SK-N-MC (cell line): ENCODE data around the gene STX8.

Source experiments
- EZH2 ChIP-seq: fragments of 200-600 bp; sonication (generic); IDR thresholded peaks from one replicate; pipeline ENCODE4 v1.6.1; 2017; ENCODE audit warnings: antibody characterized with exemption
- FOXP2 ChIP-seq: optimal IDR thresholded peaks from 2 replicates; pipeline ENCODE3; 2011; ENCODE audit warnings: mild to moderate bottlenecking, moderate library complexity; ENCODE audit not compliant: insufficient read depth; ENCODE audit errors: extremely low read length, control extremely low read depth
- POLR2AphosphoS5 ChIP-seq: IDR thresholded peaks from 2 replicates; pipeline ENCODE4 v1.6.1; 2012; ENCODE audit warnings: mild to moderate bottlenecking, low read depth, low read length, borderline replicate concordance

DNA sequence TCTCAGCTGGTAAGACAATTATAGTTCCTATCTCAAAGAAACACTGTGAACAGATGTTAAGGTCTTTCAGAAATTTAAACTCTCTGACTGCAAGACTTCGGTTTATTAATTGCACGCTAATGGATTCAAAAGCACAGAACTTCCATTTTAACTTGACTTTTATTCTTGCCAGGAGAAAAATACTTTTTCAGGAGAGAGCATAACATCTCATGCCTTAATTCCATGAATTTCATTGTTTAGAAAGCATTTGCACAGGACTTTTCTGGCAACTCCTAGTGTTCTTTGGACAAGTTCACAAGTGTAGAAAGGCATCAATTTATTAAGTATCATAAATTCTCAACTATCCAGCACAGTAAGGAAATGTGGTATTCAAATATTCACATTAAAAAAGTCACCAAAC lies 22.4 kb downstream of the STX8 start:
- TF ChIP-seq POLR2AphosphoS5: no peak
- no peak for TF ChIP-seq EZH2
- TF ChIP-seq FOXP2: no peak
